Neural progenitor cell (in vitro differentiated cells): ENCODE data around the gene FAM131B.

Experiments used
- EZH2 ChIP-seq: fragments of 200-600 bp; sonication (generic); IDR thresholded peaks from 2 replicates; pipeline ENCODE4 v1.6.1; 2017; ENCODE audit warnings: antibody characterized with exemption, mild to moderate bottlenecking, moderate library complexity
- EZH2phosphoT487 ChIP-seq: fragments of 200-600 bp; sonication (generic); IDR thresholded peaks from 2 replicates; pipeline ENCODE4 v1.6.1; 2017; ENCODE audit warnings: antibody characterized with exemption
- TF ChIP-seq, protein P1 (sequence below): fragments of 200-600 bp; sonication (generic); IDR thresholded peaks from 2 replicates; pipeline ENCODE4 v1.5.1; 2017; ENCODE audit warnings: antibody characterized with exemption, mild to moderate bottlenecking

DNA sequence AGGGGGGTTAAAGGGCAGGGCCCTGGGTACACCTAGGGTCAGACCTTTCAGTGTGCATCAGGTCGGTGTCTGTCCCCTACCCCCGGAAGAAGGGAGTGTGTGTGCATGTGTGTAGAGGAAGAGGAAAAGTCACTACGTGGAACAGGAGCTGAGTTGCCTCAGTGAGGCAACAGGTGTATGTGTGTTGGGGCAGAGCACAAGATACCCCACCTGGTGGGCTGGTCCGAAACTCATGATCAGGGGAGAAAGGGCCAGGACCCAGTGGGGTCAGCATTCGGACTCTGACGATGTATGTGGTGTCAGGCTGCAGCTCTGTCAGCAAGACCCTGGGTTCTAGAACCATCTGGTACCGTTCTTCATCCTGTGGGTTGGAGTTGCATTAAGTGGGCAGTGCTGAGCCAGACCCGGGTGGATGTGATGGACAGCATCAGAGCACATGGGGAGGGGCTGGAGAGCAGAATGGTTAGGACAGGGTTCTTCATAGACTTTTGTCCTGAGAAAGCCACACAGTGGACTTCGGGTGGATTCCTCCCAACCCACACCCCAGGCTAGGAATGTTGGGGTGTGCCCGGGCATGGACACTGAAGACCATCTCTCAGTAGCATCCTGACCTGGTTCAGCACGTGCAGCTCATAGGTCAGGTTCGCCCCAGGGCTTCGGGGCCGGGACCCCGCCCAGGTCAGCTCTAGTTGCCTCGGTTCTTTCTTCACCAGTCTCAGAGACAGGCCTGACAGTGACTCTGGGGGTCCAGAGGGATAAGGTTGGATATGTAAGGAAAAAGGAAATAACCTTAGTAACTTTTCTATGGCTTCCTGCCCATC lies 35.4 kb upstream of the FAM131B start:
- TF ChIP-seq, protein P1, sequence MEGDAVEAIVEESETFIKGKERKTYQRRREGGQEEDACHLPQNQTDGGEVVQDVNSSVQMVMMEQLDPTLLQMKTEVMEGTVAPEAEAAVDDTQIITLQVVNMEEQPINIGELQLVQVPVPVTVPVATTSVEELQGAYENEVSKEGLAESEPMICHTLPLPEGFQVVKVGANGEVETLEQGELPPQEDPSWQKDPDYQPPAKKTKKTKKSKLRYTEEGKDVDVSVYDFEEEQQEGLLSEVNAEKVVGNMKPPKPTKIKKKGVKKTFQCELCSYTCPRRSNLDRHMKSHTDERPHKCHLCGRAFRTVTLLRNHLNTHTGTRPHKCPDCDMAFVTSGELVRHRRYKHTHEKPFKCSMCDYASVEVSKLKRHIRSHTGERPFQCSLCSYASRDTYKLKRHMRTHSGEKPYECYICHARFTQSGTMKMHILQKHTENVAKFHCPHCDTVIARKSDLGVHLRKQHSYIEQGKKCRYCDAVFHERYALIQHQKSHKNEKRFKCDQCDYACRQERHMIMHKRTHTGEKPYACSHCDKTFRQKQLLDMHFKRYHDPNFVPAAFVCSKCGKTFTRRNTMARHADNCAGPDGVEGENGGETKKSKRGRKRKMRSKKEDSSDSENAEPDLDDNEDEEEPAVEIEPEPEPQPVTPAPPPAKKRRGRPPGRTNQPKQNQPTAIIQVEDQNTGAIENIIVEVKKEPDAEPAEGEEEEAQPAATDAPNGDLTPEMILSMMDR, result no peak
- TF ChIP-seq EZH2 (no peak), EZH2phosphoT487 (no peak)
